ENCODE measurements around the gene PARP9.

Gene PARP9

DNA sequence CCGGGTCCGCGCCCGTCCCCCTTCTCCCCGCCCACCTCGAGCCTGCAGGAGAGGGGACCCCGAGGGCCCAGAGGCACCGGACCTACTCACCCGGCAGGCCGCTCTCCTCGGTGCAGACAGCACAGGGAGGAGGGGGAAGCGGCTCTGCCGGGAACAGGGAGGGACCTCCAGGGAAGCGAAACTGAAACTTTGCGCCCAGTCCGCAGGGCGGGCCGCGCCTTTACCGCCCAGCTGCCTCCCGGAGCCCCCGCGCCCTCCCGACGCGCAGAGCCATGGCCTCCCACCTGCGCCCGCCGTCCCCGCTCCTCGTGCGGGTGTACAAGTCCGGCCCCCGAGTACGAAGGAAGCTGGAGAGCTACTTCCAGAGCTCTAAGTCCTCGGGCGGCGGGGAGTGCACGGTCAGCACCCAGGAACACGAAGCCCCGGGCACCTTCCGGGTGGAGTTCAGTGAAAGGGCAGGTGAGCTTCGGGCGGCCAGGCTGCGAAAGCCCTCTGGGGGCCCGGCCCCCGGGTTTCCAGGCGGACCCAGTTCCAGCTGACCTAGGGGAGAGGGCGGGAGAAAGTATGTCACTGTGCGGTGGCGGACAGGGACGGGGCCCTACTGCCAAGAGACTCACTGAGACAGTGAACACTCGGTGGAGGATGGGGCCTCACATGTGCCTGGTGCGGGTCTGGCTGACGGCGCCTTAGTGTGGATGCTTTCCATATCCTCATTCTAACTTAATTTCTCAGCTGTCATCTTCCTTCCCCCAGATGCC, at the start of gene PARP9, which contains the start of gene DTX3L:
Gene PARP9 (minus strand): TSS at position 146 of the 758 bp plus-strand sequence. CDS start 4,680 bp downstream, outside the sequence.
Gene DTX3L (plus strand): TSS at position 184 of the 758 bp plus-strand sequence. CDS start 89 bp downstream, at position 273.
- peak; percentile 71 for DNase-seq (ENCODE audit: low read depth)

DNA sequence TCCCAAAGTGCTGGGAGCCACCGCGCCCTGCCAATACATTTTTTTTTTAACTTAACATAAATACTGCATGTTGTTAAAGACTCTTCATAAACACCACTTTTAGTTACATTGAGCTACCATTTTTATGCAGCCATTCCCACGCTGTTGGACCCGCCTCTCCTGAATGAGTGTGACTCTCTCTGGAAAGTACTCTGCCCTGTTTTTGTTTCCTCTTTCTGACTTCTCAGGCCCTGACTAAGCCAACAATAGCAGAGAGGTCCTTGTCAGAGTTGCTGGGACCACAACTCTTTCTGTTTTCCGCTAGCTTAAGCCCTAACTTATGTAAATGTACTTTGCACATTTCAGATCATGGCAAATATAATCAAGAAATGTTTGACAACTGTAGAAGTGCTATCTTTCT, 48.6 kb upstream of the PARP9 start:
- no peak for DNase-seq (ENCODE audit: low read depth)

DNA sequence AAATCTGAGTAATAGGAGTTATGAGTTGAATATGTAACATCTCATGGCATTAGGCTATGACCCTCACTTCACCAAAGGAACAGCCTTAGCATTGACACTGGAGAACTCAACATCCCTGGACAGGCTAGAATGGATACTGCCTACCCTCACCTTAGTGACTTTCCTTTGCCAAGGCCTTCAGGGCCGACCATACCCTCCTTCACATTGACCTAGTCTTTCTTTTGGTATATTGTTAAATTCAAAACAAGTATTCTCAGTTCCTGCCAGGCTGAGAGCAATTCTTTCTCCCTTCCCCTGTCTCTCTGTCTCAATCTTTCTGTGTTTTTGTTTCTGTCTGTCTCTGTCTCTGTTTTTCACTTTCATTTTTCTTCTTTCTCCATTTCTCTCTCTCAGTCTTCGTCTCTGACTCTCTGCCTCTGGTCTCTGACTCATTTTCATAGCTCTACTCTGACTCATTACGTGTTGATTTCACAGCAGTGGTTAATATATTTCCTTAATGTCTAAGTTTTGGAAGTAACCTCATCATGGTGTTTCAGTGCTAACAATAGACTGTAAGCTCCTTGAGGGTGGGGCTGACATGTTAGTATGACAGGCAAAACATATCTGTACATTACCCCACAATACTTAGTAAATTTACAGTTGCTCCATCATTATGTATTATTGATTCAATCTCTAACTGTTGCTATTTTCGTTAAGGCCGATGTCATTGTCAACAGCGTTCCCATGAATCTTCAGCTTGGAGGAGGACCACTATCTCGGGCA, 45.9 kb upstream of the PARP9 start:
- DNase-seq (ENCODE audit: low read depth): no peak

DNA sequence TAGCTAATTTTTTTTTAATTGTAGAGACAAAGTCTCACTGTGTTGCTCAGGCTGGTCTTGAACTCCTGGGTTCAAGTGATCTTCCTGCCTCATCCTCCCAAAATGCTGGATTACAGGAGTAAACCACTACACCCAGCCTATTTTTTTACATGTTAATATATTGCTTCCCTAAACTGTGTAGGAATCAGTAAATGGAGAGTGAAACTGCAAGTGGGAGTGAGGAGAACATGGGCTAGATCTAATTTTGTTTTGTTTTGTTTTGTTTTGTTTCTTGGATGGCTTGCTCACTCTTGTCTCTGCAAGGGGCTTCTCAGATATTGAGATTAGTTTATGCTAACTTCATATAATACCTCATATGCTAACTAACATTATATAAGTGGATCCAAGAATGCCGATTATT, 44.8 kb upstream of the PARP9 start:
- no peak for DNase-seq (ENCODE audit: low read depth)

DNA sequence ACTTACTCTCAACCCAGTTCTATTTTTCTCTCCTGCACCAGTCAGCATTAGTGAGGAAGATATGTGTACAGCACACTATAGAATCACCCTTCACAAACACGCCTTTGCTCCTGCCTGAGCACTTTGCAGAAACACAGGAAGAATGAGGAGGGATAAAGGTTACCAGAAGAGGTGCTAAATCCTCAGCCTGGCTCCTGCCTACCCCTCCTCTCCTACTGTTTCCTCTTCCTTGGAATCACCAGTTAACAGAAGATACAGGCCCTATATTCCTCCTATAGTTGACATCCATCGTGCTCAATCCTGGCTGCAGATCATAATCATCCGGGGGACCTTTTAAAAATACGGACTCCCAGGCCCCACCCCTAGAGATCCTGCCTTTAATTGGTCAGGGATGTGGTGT, 42.2 kb upstream of the PARP9 start:
- no peak for DNase-seq (ENCODE audit: low read depth)

DNA sequence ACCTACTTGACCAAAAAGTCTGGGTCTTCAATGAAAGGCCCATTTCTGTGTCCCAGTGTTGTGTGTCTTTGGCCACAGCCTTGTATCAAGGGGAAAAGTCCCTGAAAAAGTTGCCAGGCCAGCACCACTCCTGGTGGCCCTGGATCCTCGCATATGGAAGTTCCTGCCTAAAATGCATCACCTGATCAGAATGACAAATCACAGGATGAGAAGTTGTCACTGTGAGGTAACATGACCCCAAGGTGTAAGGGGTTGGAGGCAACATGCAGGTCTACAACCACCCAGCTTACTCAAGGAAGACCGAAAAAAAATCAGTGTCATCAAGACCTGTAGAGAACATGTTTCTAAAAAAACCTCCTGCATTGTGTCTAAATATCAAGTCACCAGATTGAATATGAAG, 39.0 kb upstream of the PARP9 start:
- no peak for DNase-seq (ENCODE audit: low read depth)

DNA sequence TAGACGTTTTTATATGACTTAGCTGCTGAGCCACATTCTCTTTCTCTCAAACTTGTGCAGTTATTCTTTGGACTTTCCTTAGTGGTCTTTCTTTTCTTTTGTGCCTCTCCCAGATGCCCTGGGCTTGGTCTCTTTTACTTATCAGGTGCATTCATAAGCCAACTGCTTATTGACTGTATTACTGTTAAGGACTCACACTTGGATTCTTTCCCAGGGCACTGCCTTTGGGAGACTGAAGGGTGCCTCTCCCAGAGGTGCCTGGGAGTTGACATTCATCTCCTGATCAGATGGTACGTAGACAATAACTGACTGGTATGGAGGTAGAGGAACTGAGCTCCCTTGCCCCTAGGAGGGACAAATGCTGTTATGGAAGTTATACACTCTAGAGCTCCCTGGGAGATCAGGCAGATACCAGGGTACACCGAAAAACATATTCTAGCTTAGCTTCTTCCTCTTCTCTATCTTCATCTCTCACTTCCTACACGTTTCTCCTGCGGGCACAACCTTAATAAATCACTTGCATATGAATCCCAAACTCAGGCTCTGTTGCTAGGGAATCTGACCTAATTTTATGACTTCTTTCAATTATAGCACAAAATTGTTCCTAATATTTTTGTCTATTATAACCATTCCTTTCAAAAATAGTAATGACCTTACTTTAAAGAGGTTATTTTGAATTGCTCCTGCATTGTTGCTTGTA, 38.1 kb upstream of the PARP9 start:
- DNase-seq (ENCODE audit: low read depth): no peak

DNA sequence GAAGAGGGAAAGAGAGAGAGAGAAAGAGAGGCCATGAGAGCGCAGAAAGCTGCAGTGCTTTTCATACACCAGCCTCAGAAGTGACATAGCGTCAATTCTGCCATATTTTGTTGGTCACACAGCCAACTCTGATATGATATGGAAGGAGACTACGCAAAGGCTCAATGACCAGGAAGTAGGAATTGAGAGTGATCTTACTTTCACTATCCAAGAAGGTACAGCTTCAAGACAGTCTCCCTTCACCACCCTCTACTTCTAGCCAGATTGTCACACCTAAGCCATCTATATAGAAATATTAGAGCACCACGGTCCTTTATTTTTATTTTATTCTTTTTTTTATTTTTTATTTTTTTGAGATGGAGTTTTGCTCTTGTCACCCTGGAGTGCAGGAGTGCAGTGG, 34.5 kb upstream of the PARP9 start:
- no peak for DNase-seq (ENCODE audit: low read depth)

DNA sequence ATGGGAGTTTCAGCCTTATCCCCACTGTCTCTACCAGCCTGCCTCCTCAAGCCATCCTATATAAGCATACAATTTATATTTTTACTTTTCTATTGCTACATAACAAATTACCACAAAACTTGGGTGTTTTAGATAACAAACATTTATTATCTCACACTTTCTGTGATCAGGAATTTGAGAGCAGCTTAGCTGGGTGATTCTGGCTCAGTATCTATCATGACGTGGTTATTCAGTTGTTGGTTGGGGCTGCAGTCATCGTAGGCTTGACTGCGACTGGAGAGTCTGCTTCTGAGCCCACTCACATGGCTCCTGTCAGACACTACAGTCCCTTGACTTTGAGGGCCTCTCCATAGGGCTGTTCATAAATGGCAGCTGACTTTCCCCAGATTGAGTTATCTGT, 34.1 kb upstream of the PARP9 start:
- DNase-seq (ENCODE audit: low read depth): no peak

DNA sequence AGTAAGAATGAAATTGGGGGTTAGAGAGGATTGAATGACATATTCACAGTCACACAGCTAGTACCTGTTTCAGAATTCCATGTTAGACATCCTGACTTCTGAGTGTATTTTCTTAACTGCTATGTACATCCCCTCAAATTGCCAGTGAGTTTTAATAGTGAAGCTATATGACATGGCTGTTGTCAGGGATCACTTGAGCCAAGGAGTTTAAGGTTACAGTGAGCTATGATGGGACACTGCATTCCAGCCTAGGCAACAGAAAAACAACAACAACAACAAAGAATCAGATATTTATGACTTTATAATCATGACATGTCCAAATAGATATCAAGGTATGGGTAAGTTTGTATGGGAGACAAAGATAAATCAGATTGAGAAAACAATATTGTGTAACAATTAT, 29.9 kb upstream of the PARP9 start:
- DNase-seq (ENCODE audit: low read depth): no peak

DNA sequence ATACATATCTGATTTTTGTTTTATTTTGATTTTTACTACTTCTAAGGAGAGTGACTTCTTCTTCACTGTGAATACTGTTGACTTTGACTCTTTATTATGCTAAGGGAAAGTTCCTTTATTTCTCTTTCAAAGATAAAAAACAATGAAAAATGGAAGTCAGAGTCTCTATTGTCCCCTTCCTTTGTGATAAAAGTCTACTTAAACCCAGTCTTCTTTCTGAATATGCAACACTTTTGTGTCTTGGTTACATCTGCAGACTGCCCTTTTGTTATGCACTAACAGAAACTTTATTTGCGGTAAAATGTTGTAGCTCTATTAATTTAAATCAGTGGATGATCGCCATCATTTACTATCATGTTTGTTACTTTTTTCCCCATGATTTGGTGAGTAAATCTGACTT, 26.5 kb upstream of the PARP9 start:
- no peak for DNase-seq (ENCODE audit: low read depth)

DNA sequence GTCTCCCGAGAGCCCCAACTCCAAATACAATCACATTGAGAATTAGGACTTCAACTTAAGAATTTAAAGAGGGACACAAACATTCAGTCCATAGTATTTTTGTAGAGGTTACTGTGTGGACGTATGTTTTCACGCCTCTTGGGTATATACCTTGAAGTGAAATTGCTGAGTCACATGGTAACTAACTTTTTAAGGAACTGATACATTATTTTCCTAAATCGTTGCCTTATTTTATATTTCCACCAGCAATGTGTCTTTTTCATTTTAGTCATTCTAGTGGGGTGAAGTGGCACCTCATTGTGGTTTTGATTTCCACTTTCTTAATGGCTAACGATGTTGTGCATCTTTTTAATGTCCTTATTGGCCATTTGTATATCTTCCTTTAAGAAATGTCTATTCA, 25.2 kb upstream of the PARP9 start:
- DNase-seq (ENCODE audit: low read depth): no peak

DNA sequence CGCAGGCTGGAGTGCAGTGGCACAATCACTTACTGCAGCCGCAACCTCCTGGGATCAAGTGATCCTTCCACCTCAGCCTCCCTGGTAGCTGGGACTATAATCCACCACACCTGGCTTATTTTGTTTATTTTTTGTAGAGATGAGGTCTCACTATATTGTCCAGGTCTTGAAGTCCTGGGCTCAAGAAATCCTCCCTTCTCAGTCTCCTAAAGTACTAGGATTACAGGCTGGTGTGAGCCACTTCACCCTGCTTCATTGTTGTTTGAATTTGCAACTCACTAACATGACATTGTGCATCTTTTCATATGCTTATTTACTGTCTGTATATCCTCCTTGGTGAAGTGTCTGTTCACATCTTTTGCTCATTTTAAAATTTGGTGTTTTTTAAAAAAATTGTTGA, 23.5 kb upstream of the PARP9 start:
- DNase-seq (ENCODE audit: low read depth): no peak

DNA sequence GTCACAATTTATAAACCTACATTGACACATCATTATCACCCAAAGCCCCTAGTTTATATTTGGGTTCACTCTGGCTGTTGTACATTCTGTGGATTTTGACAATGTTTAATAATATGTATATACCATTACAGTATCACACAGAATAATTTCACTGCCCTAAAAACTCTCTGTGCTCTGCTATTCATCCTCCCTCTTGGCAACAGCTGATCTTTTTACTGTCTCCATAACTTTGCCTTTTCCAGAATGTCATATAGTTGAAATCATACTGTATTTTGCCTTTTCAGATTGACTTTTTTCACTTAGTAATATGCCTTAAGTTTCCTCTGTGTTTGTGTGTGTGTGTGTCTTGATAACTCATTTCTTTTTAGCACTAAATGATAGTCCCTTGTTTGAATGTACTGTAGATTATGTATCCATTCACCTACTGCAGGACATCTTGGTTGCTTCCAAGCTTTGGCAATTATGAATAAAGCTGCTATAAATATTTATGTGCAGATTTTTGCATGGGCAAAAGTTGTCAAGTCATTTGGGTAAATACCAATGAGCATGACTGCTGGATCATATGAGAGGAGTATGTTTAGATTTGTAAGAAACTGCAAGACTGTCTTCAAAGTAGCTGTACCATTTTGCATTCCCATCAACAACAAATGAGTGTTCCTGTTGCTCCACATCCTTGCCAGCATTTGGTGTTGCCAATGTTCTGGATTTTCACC, 22.8 kb upstream of the PARP9 start:
- DNase-seq (ENCODE audit: low read depth): no peak

DNA sequence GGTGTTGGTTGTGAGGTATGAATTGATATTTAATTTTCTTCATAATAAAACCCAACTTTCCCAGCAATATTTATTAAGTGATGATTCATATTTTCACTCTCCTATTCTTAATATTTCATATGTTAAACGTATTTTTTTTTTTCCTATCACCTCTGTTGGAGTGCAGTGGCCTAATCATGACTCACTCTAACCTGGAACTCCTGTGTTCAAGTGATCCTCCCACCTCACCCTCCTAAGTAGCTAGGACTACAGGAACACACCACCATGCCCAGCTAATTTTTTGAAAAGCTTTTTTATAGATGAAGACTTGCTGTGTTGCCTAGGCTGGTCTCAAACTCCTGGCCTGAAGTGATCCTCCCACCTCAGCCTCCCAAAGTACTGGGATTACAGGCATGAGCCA, 22.0 kb upstream of the PARP9 start:
- DNase-seq (ENCODE audit: low read depth): no peak

DNA sequence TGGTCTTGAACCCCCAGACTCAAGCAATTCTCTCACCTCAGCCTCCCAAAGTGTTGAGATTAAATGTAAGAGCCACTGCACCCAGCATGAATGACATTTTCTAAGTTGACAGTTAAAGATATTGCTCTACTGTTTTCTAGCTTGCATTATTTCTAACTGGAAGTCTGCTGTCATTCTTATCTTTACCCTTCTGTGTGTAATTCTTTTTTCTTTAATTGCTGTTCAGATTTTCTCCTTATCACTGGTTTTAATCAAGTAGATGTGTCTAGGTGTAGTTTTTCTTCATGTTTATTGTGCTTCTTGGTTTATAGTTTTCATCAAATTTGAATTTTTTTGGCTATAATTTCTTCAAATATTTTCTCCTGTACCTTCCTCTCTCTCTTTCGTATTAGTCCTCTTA, 18.3 kb upstream of the PARP9 start:
- DNase-seq (ENCODE audit: low read depth): no peak

DNA sequence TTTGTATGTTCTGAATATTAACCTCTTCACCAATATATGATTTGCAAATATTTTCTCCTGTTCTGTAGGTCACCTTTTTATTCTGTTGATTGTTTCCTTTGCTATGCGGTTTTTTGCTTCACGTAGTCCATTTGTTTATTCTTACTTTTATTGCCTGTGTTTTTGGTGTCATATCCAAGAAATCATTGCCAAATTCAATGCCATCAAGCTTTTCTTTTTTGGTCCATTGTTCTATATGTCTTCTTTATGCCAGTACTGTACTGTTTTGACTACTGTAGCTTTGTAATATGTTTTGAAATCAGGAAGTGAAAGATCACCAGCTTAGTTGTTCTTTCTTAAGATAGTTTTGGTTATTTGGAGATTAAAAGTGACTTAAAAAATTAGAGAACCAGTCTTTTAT, 17.5 kb upstream of the PARP9 start:
- DNase-seq (ENCODE audit: low read depth): no peak

DNA sequence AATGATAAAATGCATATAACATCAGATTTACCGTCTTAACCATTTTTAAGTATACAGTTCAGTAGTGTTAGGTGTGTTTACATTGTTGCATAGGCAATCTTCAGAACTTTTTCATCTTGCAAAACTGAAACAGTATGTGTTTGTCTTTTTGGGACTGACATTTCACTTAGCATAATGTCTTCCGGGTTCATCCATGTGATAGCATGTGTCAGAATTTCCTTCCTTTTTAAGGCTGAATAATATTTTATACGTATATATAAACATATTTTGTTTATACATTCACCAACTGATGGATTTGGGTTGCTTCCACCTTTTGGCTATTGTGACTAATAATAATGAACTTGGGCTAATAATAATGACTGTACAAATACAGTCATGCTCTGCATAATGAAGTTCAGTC, 16.4 kb upstream of the PARP9 start:
- no peak for DNase-seq (ENCODE audit: low read depth)

DNA sequence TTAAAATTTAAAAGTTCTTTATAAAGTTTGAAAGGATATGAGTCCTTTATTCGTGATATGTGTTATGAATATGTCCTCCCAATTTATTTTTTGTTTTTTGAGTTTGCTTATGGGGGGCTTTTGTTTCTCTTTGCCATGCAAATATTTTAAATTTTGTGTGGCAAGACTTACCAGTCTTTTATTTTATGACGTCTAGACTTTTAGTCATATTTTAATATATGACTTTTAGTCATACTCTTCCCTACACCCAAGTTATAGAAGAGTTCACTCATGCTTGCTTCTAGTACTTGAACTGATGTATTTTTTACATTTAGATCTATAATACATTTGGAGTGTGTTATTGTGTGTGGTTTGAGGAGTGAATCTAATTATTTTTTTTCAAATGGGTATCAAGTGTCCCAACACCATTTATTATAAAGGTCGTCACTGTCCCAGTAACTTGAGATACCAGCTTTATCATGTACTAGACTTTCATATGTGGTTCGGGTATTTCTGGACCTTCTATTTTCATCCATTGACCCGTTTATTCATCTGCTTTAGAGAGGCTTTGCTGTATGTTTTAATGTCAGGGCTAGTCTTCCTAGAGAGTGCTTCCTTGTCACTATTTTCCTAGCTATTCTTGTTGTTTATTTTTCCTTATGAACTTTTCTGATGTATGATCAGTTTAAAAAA, 14.1 kb upstream of the PARP9 start:
- no peak for DNase-seq (ENCODE audit: low read depth)

DNA sequence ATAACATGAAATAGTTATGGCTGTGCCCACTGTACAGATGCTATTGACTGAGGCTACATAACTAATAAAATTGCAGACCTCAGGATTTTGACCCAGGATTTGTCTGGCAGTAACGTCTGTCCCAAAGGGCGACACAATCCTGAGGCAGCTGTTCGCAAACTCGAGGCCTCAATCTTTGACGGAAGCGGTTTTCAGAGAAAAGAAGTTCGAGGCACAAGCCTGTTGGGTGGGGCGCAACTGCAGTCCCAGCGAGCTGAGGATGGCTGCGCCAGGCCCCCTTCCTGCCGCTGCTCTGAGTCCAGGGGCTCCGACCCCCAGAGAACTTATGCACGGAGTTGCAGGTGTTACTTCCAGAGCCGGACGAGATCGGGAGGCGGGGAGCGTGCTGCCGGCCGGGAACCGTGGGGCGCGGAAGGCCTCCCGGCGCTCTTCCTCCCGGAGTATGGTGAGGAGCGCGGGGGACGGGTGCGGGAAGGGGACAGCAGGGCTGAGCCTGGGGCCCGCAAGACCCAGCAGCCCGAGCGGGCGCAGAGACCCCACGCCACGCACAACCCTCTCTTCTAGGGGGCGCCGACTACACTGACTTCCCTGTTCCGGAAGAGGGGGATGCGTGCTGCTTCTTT, 13.4 kb upstream of the PARP9 start, which contains the start of gene PARP15:
Gene PARP15 (plus strand): TSS at position 242 of the 623 bp plus-strand sequence. CDS start 18 bp downstream, at position 260.
- DNase-seq (ENCODE audit: low read depth): peak; percentile 18

Data from activated T-cell treated with anti-CD3 and anti-CD28 coated beads for 48 hours (primary cell).